Tibial nerve (tissue), 4 donors: ENCODE data around the gene KANK2. TPM values are rescaled to one million over a fixed set of nuclear protein-coding genes. Genes with fewer than 3 reads are reported as not detected.

Experiments used
- DNase-seq, 2 donors: peaks; one replicate each; pipeline ENCODE4 v3.0.0-alpha.2; 2019; ENCODE audit warnings: low spot score in 2 of 2
- H3K27ac ChIP-seq, 4 donors: fragments of 200-600 bp; sonication (generic) in 3 of 4; one replicate each; pipeline ENCODE4 v1.5.1; 2017 to 2019; ENCODE audit warnings: mild to moderate bottlenecking in 1 of 4
- H3K27me3 ChIP-seq, 2 donors: fragments of 200-600 bp; sonication (generic) in 1 of 2; one replicate each; pipeline versions ENCODE4 v1.5.1 to v1.6.0; 2017 to 2019
- H3K36me3 ChIP-seq, 3 donors: fragments of 200-600 bp; sonication (generic); one replicate each; pipeline ENCODE4 v1.5.1; 2018 to 2019
- H3K4me1 ChIP-seq, 4 donors: fragments of 200-600 bp; sonication (generic) in 3 of 4; one replicate each; pipeline ENCODE4 v1.5.1; 2017 to 2019
- H3K4me3 ChIP-seq, 4 donors: fragments of 200-600 bp; sonication (generic) in 3 of 4; one replicate each; pipeline ENCODE4 v1.5.1; 2017 to 2019; ENCODE audit warnings: mild to moderate bottlenecking in 1 of 4, moderate library complexity in 1 of 4
- H3K9me3 ChIP-seq, 4 donors: fragments of 200-600 bp; sonication (generic) in 3 of 4; one replicate each; pipeline ENCODE4 v1.5.1; 2017 to 2019
- EP300 ChIP-seq, 2 donors: sonication (generic); formaldehyde crosslinking; IDR thresholded peaks; one replicate each; pipeline ENCODE4 v1.6.1; 2017; ENCODE audit warnings: antibody characterized with exemption in 2 of 2, mild to moderate bottlenecking in 1 of 2
- POLR2A ChIP-seq, 2 donors: fragments of 450-650 bp; IDR thresholded peaks; one replicate each; pipeline ENCODE4 v1.6.1; 2017; ENCODE audit warnings: antibody characterized with exemption in 2 of 2, mild to moderate bottlenecking in 2 of 2, moderate library complexity in 2 of 2
- WGBS, 2 donors: methylation state at CpG; one replicate each; pipeline ENCODE4 v1.1.5; 2018; 5-methylcytosine and 5-hydroxymethylcytosine counted together
- total RNA-seq, 4 donors: library from RNA; depleted of rRNA; stranded (reverse); fragments of >200 nt; gene quantifications; one replicate each; pipeline ENCODE4 v1.1.0, GENCODE V29; 2016
- TF ChIP-seq, protein P1 (sequence below), 5 experiments: fragments of 200-600 bp in 3 of 5; fragments of 450-650 bp in 2 of 5; sonication (generic) in 3 of 5; IDR thresholded peaks; one replicate each; pipeline ENCODE4 v1.5.1; 2016 to 2019; ENCODE audit warnings: antibody characterized with exemption in 5 of 5, mild to moderate bottlenecking in 3 of 5, moderate library complexity in 2 of 5

KANK2 gene
- total RNA-seq, 4 donors from 2014 or later, result 355 to 752 (median 582) TPM

DNA sequence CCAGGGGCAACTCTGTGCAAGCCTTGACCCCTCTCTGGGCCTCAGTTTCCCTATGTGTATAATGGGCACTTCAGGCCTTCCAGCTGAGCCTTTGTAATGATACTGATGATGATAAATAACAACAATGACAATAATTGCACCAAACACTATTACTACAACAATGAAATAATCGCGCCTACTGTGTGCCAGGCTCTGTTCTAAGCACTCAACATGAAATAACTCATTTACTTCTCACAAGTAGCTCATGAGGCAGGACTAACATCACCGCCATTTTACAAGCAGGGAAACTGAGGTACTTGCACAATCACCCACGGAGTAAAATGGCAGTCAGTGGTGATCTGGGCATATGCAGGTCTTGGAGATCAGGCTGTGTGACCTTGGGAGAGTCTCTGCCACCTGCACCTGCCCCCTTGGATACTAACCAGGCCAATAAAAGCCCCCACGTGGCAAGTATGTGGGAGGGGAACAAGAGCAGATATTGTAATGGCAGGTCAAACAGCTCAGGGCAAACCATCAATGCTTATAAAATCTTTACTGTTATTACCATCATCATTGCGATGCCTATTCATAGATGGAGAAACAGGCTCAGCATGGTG, 41.5 kb upstream of the KANK2 start:
- 85 to 87% methylated on average over 6 of the region's 6 CpGs for WGBS, 2 donors
- Histone ChIP-seq H3K4me3 (no peak overlapping the region), H3K9me3 (peaks cover 0 to 13% (median 0%) of the 10 kb centered on the region in 4 donors), H3K27me3 (no peaks in the 10 kb centered on the region), H3K36me3 (peaks cover 0 to 78% (median 0%) of the 10 kb centered on the region in 3 donors), H3K27ac (no peak overlapping the region), H3K4me1 (peaks cover 0 to 9% (median 2%) of the 10 kb centered on the region in 4 donors)
- no peak for DNase-seq
- TF ChIP-seq EP300 (IDR thresholded peaks at IDR 0.05) (no peak), POLR2A (IDR thresholded peaks at IDR 0.05) (no peak)
- TF ChIP-seq, protein P1, sequence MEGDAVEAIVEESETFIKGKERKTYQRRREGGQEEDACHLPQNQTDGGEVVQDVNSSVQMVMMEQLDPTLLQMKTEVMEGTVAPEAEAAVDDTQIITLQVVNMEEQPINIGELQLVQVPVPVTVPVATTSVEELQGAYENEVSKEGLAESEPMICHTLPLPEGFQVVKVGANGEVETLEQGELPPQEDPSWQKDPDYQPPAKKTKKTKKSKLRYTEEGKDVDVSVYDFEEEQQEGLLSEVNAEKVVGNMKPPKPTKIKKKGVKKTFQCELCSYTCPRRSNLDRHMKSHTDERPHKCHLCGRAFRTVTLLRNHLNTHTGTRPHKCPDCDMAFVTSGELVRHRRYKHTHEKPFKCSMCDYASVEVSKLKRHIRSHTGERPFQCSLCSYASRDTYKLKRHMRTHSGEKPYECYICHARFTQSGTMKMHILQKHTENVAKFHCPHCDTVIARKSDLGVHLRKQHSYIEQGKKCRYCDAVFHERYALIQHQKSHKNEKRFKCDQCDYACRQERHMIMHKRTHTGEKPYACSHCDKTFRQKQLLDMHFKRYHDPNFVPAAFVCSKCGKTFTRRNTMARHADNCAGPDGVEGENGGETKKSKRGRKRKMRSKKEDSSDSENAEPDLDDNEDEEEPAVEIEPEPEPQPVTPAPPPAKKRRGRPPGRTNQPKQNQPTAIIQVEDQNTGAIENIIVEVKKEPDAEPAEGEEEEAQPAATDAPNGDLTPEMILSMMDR (IDR thresholded peaks at IDR 0.05), result no peak

DNA sequence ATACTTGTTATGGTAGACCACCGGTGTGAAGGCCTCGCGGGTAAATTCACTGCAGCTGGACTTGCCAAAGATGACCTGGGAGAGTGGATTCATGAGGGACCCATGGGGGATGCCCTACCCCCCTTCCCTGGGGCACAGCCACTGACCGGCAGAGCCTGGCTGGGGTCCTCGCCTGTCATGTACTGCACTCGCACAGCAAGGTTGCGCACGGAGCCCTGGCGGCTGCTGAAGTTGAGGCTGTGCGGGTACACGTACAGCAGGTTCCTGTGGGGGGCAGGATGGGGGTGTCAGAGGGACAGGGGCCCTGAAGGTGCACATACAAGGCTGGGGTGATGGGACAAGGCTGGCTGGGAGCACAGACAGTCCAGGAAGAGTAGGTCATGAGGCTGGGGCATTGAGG, 40.7 kb upstream of the KANK2 start:
- peaks cover 0 to under 1% (median 0%) of the 10 kb centered on the region in 4 donors for H3K4me1 ChIP-seq
- TF ChIP-seq EP300 (IDR thresholded peaks at IDR 0.05), result no peak
- TF ChIP-seq POLR2A (IDR thresholded peaks at IDR 0.05), result no peak
- TF ChIP-seq, protein P1 (IDR thresholded peaks at IDR 0.05), result no peak
- no peak overlapping the region for H3K27ac ChIP-seq
- H3K36me3 ChIP-seq, result peaks cover 0 to 85% (median 0%) of the 10 kb centered on the region in 3 donors
- WGBS, 2 donors, result 87 to 90% methylated on average over 8 to 10 of the region's 11 CpGs
- peaks cover 0 to 13% (median 0%) of the 10 kb centered on the region in 4 donors for H3K9me3 ChIP-seq
- DNase-seq, result no peak
- H3K4me3 ChIP-seq, result no peak overlapping the region
- H3K27me3 ChIP-seq, result no peaks in the 10 kb centered on the region

DNA sequence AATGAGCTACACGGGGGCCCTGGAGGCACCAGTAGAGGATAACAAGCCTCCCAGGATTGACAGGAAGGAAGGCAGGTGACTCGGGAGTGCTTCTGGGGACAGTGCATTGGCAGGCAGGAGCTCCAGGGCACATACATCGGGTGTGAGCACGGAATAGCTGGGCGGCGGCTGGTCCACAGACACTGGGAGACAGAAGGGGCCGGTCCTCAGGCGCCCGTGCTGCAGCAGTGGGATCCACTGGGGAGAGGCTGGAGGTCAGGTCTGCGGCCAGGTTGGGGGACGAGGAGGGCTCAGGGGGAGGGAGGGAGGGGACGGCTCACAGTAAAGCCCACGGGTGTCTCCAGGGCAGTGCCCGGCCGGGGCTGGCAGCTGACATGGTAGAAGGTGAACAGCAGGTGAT, 40.0 kb upstream of the KANK2 start:
- Histone ChIP-seq H3K4me1 (no peaks in the 10 kb centered on the region), H3K27me3 (no peaks in the 10 kb centered on the region), H3K9me3 (peaks cover 0 to 13% (median 0%) of the 10 kb centered on the region in 4 donors), H3K36me3 (peaks cover 0 to 93% (median 0%) of the 10 kb centered on the region in 3 donors), H3K4me3 (no peak overlapping the region), H3K27ac (no peak overlapping the region)
- TF ChIP-seq, protein P1 (IDR thresholded peaks at IDR 0.05), result no peak
- no peak for TF ChIP-seq POLR2A (IDR thresholded peaks at IDR 0.05)
- TF ChIP-seq EP300 (IDR thresholded peaks at IDR 0.05), result no peak
- DNase-seq, result no peak
- WGBS, 2 donors, result 82 to 83% methylated on average over 15 of the region's 15 CpGs

DNA sequence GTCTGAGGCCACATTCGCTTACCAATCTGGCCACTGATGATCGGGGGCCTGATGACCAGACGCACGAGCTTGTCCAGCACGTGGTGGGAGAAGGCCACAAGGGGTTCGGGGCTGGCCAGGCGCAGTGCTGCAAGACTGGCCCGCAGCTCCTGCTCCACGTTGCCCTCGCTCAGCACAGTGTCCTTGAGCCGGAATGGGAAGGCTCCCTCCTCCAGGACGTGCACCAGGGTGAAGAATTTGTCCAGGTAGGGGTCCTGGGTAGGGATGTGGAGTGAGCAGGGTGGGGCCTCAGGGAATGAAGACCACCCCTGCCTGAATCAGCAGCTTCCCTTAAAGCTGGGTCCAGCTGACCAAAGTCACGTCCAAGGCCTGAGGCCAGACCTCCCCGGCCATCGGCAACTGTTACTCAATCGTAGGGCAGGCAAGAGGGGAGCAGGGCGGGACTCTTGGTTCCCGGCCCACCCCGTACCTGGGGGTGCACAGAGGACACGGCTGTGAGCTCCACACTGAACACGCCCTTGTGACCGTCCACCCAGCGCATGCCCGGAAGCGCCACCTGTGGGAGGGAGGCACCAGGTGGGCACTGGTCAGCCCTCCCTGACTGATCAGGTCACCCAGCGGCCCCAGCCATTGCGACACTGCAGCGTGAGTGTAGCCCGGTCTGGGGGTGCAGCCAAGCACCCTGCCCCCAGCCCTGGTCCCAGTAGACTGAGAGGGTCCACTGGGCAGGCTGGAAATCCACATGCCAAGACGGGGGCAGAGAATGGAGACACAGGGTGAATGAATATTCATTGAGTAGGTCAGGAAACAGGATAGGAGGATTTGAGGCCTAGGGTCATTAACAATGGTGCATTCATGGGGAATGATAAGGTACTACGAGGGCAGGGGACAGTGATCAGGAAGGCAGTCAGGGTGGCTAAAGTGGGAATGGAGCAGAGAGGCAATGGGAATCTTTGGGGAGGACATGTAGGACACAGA, 39.3 kb upstream of the KANK2 start:
- H3K27me3 ChIP-seq, result no peaks in the 10 kb centered on the region
- no peak for DNase-seq
- 89 to 90% methylated on average over 23 to 31 of the region's 31 CpGs for WGBS, 2 donors
- H3K36me3 ChIP-seq, result peaks cover 0 to 94% (median 0%) of the 10 kb centered on the region in 3 donors
- no peak overlapping the region for H3K27ac ChIP-seq
- no peaks in the 10 kb centered on the region for H3K4me1 ChIP-seq
- no peak overlapping the region for H3K4me3 ChIP-seq
- peaks cover 0 to 13% (median 0%) of the 10 kb centered on the region in 4 donors for H3K9me3 ChIP-seq
- TF ChIP-seq POLR2A (IDR thresholded peaks at IDR 0.05), result no peak
- TF ChIP-seq, protein P1 (IDR thresholded peaks at IDR 0.05), result no peak
- no peak for TF ChIP-seq EP300 (IDR thresholded peaks at IDR 0.05)
